OCI-LY1 (cell line): Measurements from ENCODE around the gene RGS7.
"Not testable (repeated sequence)": the region's sequence is repeated elsewhere in the genome, so short reads cannot be mapped to it uniquely, and the experiment has no call there.

ENCODE experiments used
- H2AFZ ChIP-seq: fragments of 200-600 bp; sonication (generic), shearing (Covaris generic); 2 replicates; pipeline ENCODE4 v1.6.0; 2014; ENCODE audit warnings: antibody characterized with exemption, mild to moderate bottlenecking, low read length
- H3F3A ChIP-seq: fragments of 200-600 bp; sonication (generic), shearing (Covaris generic); 2 replicates; pipeline ENCODE4 v1.6.0; 2014; ENCODE audit warnings: mild to moderate bottlenecking, antibody characterized with exemption, low read length, moderate library complexity; ENCODE audit not compliant: insufficient read depth
- H3K27ac ChIP-seq: fragments of 200-600 bp; sonication (generic); 2 replicates; pipeline ENCODE4 v1.5.1; 2014; ENCODE audit warnings: low read length, mixed run types, mild to moderate bottlenecking, low read depth; ENCODE audit not compliant: poor library complexity, severe bottlenecking
- H3K27me3 ChIP-seq: fragments of 200-600 bp; sonication (generic); 2 replicates; pipeline ENCODE4 v1.6.0; 2014; ENCODE audit warnings: antibody characterized with exemption, mild to moderate bottlenecking, low read length, moderate library complexity; ENCODE audit not compliant: insufficient read depth
- H3K36me3 ChIP-seq: fragments of 200-600 bp; sonication (generic); 2 replicates; pipeline ENCODE4 v1.6.1; 2014; ENCODE audit warnings: mild to moderate bottlenecking, antibody characterized with exemption, low read length, moderate library complexity, mixed read lengths; ENCODE audit not compliant: insufficient read depth
- H3K4me1 ChIP-seq: fragments of 200-600 bp; sonication (generic); 2 replicates; pipeline ENCODE4 v1.5.1; 2014; ENCODE audit warnings: mild to moderate bottlenecking, low read length, moderate library complexity; ENCODE audit not compliant: insufficient read depth, severe bottlenecking
- H3K4me2 ChIP-seq: fragments of 200-600 bp; sonication (generic), shearing (Covaris generic); 2 replicates; pipeline ENCODE4 v1.6.1; 2014; ENCODE audit warnings: low read length
- H3K4me3 ChIP-seq: fragments of 200-600 bp; sonication (generic); 2 replicates; pipeline ENCODE4 v1.5.1; 2014; ENCODE audit warnings: low read length, low read depth, mild to moderate bottlenecking, mixed read lengths; ENCODE audit not compliant: poor library complexity, severe bottlenecking
- H3K79me2 ChIP-seq: fragments of 200-600 bp; shearing (Covaris generic); 2 replicates; pipeline ENCODE4 v1.6.1; 2016; ENCODE audit warnings: mixed run types, low read length, mixed read lengths; ENCODE audit not compliant: insufficient read depth
- H3K9ac ChIP-seq: fragments of 200-600 bp; sonication (generic), shearing (Covaris generic); 2 replicates; pipeline ENCODE4 v1.6.1; 2014; ENCODE audit warnings: mild to moderate bottlenecking, low read length, mixed read lengths
- H3K9me2 ChIP-seq: fragments of 200-600 bp; sonication (generic), shearing (Covaris generic); 2 replicates; pipeline ENCODE4 v1.6.1; 2014; ENCODE audit warnings: low read depth, mild to moderate bottlenecking, low read length, mixed read lengths
- H3K9me3 ChIP-seq: fragments of 200-600 bp; shearing (Covaris generic); 2 replicates; pipeline ENCODE4 v1.6.1; 2014; ENCODE audit warnings: low read length, mixed read lengths
- H4K20me1 ChIP-seq: fragments of 200-600 bp; sonication (generic), shearing (Covaris generic); 2 replicates; pipeline ENCODE4 v1.6.0; 2016; ENCODE audit warnings: mild to moderate bottlenecking, low read length; ENCODE audit not compliant: insufficient read depth
- EZH2 ChIP-seq: fragments of 200-600 bp; sonication (generic), shearing (Covaris generic); IDR thresholded peaks from 2 replicates; pipeline ENCODE4 v1.8.0; 2017; ENCODE audit warnings: borderline replicate concordance, mixed run types, mild to moderate bottlenecking, antibody characterized with exemption, low read length, moderate library complexity, mixed read lengths
- TF ChIP-seq, protein P1 (sequence below): fragments of 200-600 bp; sonication (generic), shearing (Covaris generic); IDR thresholded peaks from 2 replicates; pipeline ENCODE4 v1.5.1; 2017; ENCODE audit warnings: mild to moderate bottlenecking, antibody characterized with exemption, low read length, moderate library complexity, mixed read lengths

RGS7 gene

DNA sequence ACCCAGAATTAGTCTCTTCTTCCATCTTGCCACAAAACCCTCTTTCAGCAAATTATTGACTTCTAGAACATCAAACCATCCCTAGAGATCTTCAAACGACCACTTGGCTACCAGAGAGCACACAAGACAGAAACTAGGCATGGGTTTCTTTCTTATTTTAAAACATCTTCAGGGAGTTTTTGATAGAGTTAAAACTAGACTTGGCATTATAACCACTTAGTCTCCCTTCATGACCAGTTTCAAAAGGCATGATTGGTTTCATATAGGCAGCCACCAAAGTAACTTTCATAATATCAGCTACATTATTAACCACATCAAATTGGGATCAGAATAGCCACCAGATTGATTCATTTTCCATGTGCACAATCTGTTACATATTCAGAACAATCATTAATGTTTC lies 376.7 kb downstream of the RGS7 start:
- Histone ChIP-seq H4K20me1 (no peaks in the 10 kb centered on the region), H3K9ac (no peak overlapping the region)
- no peak for TF ChIP-seq EZH2
- TF ChIP-seq, protein P1, sequence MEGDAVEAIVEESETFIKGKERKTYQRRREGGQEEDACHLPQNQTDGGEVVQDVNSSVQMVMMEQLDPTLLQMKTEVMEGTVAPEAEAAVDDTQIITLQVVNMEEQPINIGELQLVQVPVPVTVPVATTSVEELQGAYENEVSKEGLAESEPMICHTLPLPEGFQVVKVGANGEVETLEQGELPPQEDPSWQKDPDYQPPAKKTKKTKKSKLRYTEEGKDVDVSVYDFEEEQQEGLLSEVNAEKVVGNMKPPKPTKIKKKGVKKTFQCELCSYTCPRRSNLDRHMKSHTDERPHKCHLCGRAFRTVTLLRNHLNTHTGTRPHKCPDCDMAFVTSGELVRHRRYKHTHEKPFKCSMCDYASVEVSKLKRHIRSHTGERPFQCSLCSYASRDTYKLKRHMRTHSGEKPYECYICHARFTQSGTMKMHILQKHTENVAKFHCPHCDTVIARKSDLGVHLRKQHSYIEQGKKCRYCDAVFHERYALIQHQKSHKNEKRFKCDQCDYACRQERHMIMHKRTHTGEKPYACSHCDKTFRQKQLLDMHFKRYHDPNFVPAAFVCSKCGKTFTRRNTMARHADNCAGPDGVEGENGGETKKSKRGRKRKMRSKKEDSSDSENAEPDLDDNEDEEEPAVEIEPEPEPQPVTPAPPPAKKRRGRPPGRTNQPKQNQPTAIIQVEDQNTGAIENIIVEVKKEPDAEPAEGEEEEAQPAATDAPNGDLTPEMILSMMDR, result no peak

DNA sequence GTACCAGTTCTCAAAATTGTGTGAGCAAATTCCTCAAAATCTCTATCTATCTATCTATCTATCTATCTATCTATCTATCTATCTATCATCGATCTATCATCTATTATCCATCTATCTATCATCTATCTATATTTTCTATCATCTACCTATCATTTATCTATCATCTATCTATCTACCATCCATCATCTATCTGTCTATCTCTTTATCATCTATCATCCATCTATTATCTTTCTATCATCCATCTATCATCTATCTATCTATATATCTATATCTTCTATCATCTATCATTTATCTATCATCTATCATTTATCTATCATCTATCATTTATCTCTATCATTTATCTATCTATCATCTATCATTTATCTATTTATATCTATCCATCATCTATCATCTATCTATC lies 380.3 kb downstream of the RGS7 start:
- no peak overlapping the region for H2AFZ ChIP-seq
- no peaks in the 10 kb centered on the region for H3F3A ChIP-seq
- no peak overlapping the region for H3K9ac ChIP-seq
- no peaks in the 10 kb centered on the region for H3K79me2 ChIP-seq
- no peak for TF ChIP-seq EZH2
- TF ChIP-seq, protein P1, result no peak
- H3K9me3 ChIP-seq, result no peaks in the 10 kb centered on the region
- H4K20me1 ChIP-seq, result no peaks in the 10 kb centered on the region
- no peak overlapping the region for H3K27ac ChIP-seq
- no peaks in the 10 kb centered on the region for H3K4me1 ChIP-seq
- H3K27me3 ChIP-seq, result no peaks in the 10 kb centered on the region
- H3K4me2 ChIP-seq, result no peak overlapping the region
- H3K9me2 ChIP-seq, result no peaks in the 10 kb centered on the region
- H3K4me3 ChIP-seq, result no peak overlapping the region
- H3K36me3 ChIP-seq, result no peaks in the 10 kb centered on the region

More for the DNA sequence above, 376.7 kb downstream of the RGS7 start:
- Histone ChIP-seq H3F3A (no peaks in the 10 kb centered on the region), H3K9me2 (no peaks in the 10 kb centered on the region), H3K4me1 (no peaks in the 10 kb centered on the region), H3K27me3 (no peaks in the 10 kb centered on the region), H3K4me2 (no peak overlapping the region), H2AFZ (no peak overlapping the region), H3K4me3 (no peak overlapping the region), H3K36me3 (no peaks in the 10 kb centered on the region), H3K27ac (no peak overlapping the region), H3K9me3 (no peaks in the 10 kb centered on the region), H3K79me2 (no peaks in the 10 kb centered on the region)

DNA sequence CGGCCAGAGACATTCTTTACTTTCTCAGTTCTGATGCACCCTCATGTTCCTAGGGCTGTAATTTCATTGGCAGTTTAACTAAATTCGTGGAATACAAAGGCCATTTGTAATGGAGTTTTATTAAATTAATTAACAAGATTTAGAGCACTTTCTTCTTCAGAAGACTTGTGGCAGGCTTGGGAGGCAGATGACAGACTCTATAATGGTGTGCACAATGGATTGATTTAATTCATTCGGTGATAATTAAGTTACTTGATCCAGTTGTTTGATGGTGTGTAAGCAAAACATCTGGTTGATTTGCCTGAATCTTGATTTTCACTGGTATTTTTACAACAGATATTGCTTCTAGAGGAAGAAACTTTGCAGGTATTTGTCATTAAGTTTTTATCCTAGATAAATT lies 383.1 kb downstream of the RGS7 start:
- H3K27ac ChIP-seq, result no peak overlapping the region
- no peaks in the 10 kb centered on the region for H3K9me2 ChIP-seq
- H3K9me3 ChIP-seq, result no peaks in the 10 kb centered on the region
- H3K79me2 ChIP-seq, result no peaks in the 10 kb centered on the region
- H3K27me3 ChIP-seq, result no peaks in the 10 kb centered on the region
- H3K4me2 ChIP-seq, result no peak overlapping the region
- H2AFZ ChIP-seq, result no peak overlapping the region
- no peaks in the 10 kb centered on the region for H3K4me1 ChIP-seq
- H4K20me1 ChIP-seq, result no peaks in the 10 kb centered on the region
- no peak overlapping the region for H3K9ac ChIP-seq
- TF ChIP-seq, protein P1, result no peak
- TF ChIP-seq EZH2, result no peak
- no peak overlapping the region for H3K4me3 ChIP-seq
- no peaks in the 10 kb centered on the region for H3F3A ChIP-seq
- H3K36me3 ChIP-seq, result no peaks in the 10 kb centered on the region

DNA sequence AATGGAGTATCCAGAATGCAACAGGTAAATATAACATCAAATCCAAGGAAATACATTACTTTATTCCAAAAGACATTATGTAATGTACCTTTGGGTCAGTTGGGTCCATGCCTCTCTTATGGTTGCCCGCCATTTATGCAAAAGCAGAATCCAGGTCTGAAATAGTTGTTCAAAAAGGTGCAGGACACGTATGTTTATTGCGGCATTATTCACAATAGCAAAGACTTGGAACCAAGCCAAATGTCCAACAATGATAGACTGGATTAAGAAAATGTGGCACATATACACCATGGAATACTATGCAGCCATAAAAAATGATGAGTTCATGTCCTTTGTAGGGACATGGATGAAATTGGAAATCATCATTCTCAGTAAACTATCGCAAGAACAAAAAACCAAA lies 384.9 kb downstream of the RGS7 start:
- H3K9ac ChIP-seq, H4K20me1 ChIP-seq, H2AFZ ChIP-seq, H3F3A ChIP-seq, H3K4me1 ChIP-seq, H3K4me3 ChIP-seq, H3K9me3 ChIP-seq, H3K27me3 ChIP-seq, H3K9me2 ChIP-seq, H3K27ac ChIP-seq, H3K36me3 ChIP-seq, H3K4me2 ChIP-seq, H3K79me2 ChIP-seq: not testable (repeated sequence)
